A673 (cell line): Measurements from ENCODE around the gene IRF2. TPM values are rescaled to one million over a fixed set of nuclear protein-coding genes. Genes with fewer than 3 reads are reported as not detected.

ENCODE experiments used
- Bru-seq: library from RNA; stranded (reverse); fragments of 400-500 nt; gene quantifications from one replicate; lab custom pipeline; 2021; lab: Mats Ljungman, UMichigan
- BruChase-seq, 2 experiments: library from RNA; stranded (reverse); fragments of 400-500 nt; gene quantifications; one replicate each; lab custom pipeline; 2021; lab: Mats Ljungman, UMichigan
- BruUV-seq: library from RNA; stranded (reverse); fragments of 400-500 nt; replicated peaks from 2 replicates; lab custom pipeline; 2021; lab: Mats Ljungman, UMichigan
- CTCF ChIA-PET: fragments of 300-600 bp; sonication (Branson Sonifier 250); formaldehyde crosslinking; loops from one replicate; lab custom pipeline; 2022; ENCODE audit warnings: antibody characterized with exemption; lab: Charles Lee
- POLR2A ChIA-PET: fragments of 300-600 bp; sonication (Branson Sonifier 250); formaldehyde crosslinking; loops from one replicate; lab custom pipeline; 2022; ENCODE audit warnings: antibody characterized with exemption; ENCODE audit not compliant: low non-redundant PET; lab: Charles Lee
- DNase-seq: peaks from one replicate; pipeline ENCODE4 v3.0.0-alpha.2; 2015; ENCODE audit warnings: low spot score
- H3K27ac ChIP-seq: fragments of 200-600 bp; sonication (generic); 2 replicates; pipeline ENCODE4 v1.5.1; 2016; ENCODE audit warnings: mixed run types, low read depth, mild to moderate bottlenecking, mixed read lengths, antibody characterized with exemption, low read length; ENCODE audit not compliant: poor library complexity, severe bottlenecking
- H3K27me3 ChIP-seq: fragments of 200-600 bp; sonication (generic); replicated peaks from 2 replicates; pipeline ENCODE4 v1.6.1; 2017; ENCODE audit warnings: mixed run types, low read depth, mild to moderate bottlenecking, mixed read lengths, antibody characterized with exemption, low read length; ENCODE audit not compliant: insufficient read depth, poor library complexity
- H3K36me3 ChIP-seq: fragments of 200-600 bp; sonication (generic); 2 replicates; pipeline ENCODE4 v1.6.1; 2016; ENCODE audit warnings: mixed run types, mild to moderate bottlenecking, mixed read lengths, antibody characterized with exemption, low read length; ENCODE audit not compliant: insufficient read depth, poor library complexity, severe bottlenecking
- H3K4me1 ChIP-seq: fragments of 200-600 bp; sonication (generic); 2 replicates; pipeline ENCODE4 v1.6.1; 2017; ENCODE audit warnings: mixed run types, mild to moderate bottlenecking, mixed read lengths, antibody characterized with exemption, low read length; ENCODE audit not compliant: insufficient read depth, poor library complexity, severe bottlenecking
- H3K4me3 ChIP-seq: fragments of 200-600 bp; sonication (generic); 2 replicates; pipeline ENCODE4 v1.5.1; 2016; ENCODE audit warnings: low read depth, mixed run types, mild to moderate bottlenecking, mixed read lengths, low read length; ENCODE audit not compliant: poor library complexity, severe bottlenecking
- H3K9me3 ChIP-seq: fragments of 200-600 bp; sonication (generic); 2 replicates; pipeline ENCODE4 v1.6.1; 2016; ENCODE audit warnings: mixed run types, low read depth, mild to moderate bottlenecking, mixed read lengths, antibody characterized with exemption, low read length; ENCODE audit not compliant: poor library complexity, severe bottlenecking
- CTCF ChIP-seq: fragments of 300-800, 200-600 bp; sonication (generic); conservative IDR thresholded peaks from 2 replicates; pipeline ENCODE4 v1.5.1; 2017; ENCODE audit warnings: low read depth, mild to moderate bottlenecking, antibody characterized with exemption, low read length, moderate library complexity, mixed read lengths
- EZH2 ChIP-seq: fragments of 200-600 bp; sonication (generic); IDR thresholded peaks from 2 replicates; pipeline ENCODE4 v1.6.1; 2017; ENCODE audit warnings: borderline replicate concordance, low read depth, mild to moderate bottlenecking, mixed read lengths, antibody characterized with exemption, low read length; ENCODE audit not compliant: poor library complexity, severe bottlenecking
- intact Hi-C: fragments of 100-400 bp; cut with micrococcal nuclease; formaldehyde crosslinking; loops from one replicate; pipeline ENCODE4 v1.10.0; 2022; ENCODE audit not compliant: unreplicated experiment
- long read RNA-seq: library from polyadenylated mRNA; stranded (forward); transcript quantifications from one replicate; pipeline ENCODE4 v2.0.0, GENCODE V29; 2022
- total RNA-seq: library from RNA; stranded (reverse); gene quantifications from 2 replicates; pipeline ENCODE4 v1.2.3, GENCODE V29; 2021

IRF2 gene
- total RNA-seq (27.5 and 28.2 TPM in 2 replicates), Bru-seq, nascent RNA (percentile 77 among the genes with signal in this experiment), BruChase-seq, experiment 1, labeled RNA remaining after a 2-hour chase (percentile 74 among the genes with signal in this experiment), BruChase-seq, experiment 2, labeled RNA remaining after a 6-hour chase (percentile 65 among the genes with signal in this experiment)
- long read RNA-seq, transcript IRF2-201 (9 exons, 2,303 nt), result major isoform, 40 of 54 reads
- long read RNA-seq, partial matches to known transcripts, result 2 of 54 reads
- long read RNA-seq, other reads (novel, unspliced or antisense), result 12 of 54 reads

GRCh38 chr4:184474263-184475095 is at the start of gene IRF2:
TSS of gene IRF2 (minus strand) at chr4:184474550. CDS start at chr4:184429064, 45,486 bp downstream.
- peak within 1 kb of the TSS; percentile 91 for H3K27ac ChIP-seq
- H3K27me3 ChIP-seq, result no peaks in the 10 kb centered on the region
- no TSS peak for BruUV-seq
- intact Hi-C loops, result loop anchor here (1.0 to 2.0 kb wide), 4 partner anchors 64 to 207 kb away; partner anchors contain the start of genes CASP3 and PRIMPOL
- CTCF ChIA-PET, result interaction anchor here (1.0 kb wide), 1 partner anchor 210 kb away, joined by 4 read pairs; no protein-coding TSS in a partner anchor
- peak; percentile 99 for DNase-seq
- POLR2A ChIA-PET, result interaction anchor here (0.5 to 1.0 kb wide), 6 partner anchors 9 to 348 kb away, joined by 3 to 11 read pairs (median 4); no protein-coding TSS in a partner anchor
- H3K9me3 ChIP-seq, result no peaks in the 10 kb centered on the region
- H3K4me1 ChIP-seq, result peaks cover 8% of the 10 kb centered on the region
- H3K4me3 ChIP-seq, result peak within 1 kb of the TSS; percentile 91
- TF ChIP-seq CTCF, result no peak
- TF ChIP-seq EZH2, result no peak
- H3K36me3 ChIP-seq, result no peaks in the 10 kb centered on the region

DNA sequence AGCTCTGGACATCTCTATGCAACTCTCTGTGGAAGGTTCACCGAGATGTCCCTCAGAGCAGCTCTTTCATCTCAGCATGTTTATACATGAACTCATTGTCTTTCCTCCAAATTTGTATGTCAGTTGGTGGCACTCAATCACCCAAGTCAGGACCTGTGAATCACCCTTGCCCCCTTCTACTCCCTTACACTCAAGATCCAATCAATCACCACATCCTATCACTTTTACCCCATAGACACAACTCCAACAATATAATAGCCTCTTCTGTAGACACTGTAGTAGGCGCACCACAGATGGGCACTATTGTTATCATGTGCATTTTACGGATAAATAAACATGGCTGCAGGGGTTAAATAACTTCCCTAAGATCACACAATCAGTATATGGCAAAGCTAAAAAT is 41.3 kb upstream of the IRF2 start:
- ChIA-PET CTCF (no interaction called here), POLR2A (no interaction called here)
- Histone ChIP-seq H3K4me1 (peaks cover 14% of the 10 kb centered on the region), H3K27ac (no peak overlapping the region), H3K36me3 (no peaks in the 10 kb centered on the region), H3K27me3 (no peaks in the 10 kb centered on the region), H3K9me3 (no peaks in the 10 kb centered on the region), H3K4me3 (no peak overlapping the region)
- BruUV-seq, result no TSS peak
- intact Hi-C loops, result no loop called here
- TF ChIP-seq EZH2, result no peak
- no peak for TF ChIP-seq CTCF
- no peak for DNase-seq

DNA sequence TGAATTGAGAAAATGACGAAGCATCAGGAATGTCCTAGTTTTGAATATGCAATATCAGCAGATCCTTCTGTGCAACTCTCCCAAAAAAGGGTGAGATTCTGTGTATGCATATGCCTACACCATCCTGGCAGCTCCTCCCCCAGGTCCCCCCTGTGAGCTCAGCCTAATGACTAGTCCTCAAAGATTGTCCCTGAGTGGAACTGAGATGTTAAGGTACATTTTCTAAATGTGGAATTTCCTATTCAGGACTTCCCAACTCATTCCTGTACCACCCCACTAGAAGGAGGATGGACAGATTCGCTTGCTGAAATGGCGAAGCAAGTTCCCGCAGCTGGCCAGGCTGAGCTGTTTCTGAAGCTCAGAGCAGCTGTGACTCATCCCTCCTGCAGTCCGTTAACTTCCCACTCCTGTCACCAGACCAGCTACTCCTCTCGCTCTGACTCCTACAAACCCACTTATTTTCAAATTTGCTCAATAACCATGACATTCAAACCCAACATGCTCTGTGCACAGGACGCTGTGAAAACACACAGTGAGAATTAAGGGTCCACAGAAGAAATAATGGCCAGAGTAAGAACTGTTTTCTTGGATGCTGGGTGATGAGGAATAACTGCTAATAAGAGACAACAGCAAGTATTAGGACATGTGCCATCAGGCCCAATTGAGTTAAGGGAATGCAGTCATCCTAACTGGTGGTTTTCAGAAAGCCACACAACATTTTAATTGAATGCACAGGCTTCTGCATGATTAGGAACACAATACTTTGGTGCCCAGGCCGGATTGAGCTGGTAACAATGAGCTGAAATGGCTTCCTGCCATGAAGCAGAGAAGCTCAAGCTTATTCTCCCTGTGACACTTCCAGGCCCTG is 40.0 kb upstream of the IRF2 start:
- Histone ChIP-seq H3K27me3 (no peaks in the 10 kb centered on the region), H3K27ac (no peak overlapping the region), H3K4me3 (no peak overlapping the region), H3K36me3 (no peaks in the 10 kb centered on the region), H3K4me1 (peaks cover 14% of the 10 kb centered on the region), H3K9me3 (no peaks in the 10 kb centered on the region)
- BruUV-seq, result no TSS peak
- intact Hi-C loops, result no loop called here
- CTCF ChIA-PET, result no interaction called here
- TF ChIP-seq CTCF, result no peak
- no peak for TF ChIP-seq EZH2
- POLR2A ChIA-PET, result interaction anchor here (0.8 kb wide), 1 partner anchor 40 kb away, joined by 4 read pairs; the partner anchor contains the start of gene IRF2
- peak; percentile 58 for DNase-seq
